Retinal pigment epithelial cell (primary cell): ENCODE measurements around the gene SREBF1.
"Not testable (repeated sequence)": the region's sequence is repeated elsewhere in the genome, so short reads cannot be mapped to it uniquely, and the experiment has no call there.

Experiments
- DNase-seq: peaks from one replicate; pipeline ENCODE4 v3.0.0-alpha.2; 2010; ENCODE audit warnings: low read depth
- H3K4me3 ChIP-seq: 2 replicates; pipeline ENCODE4 v1.5.1; 2011; ENCODE audit warnings: mild to moderate bottlenecking, low read length, control low read depth, moderate library complexity
- TF ChIP-seq, protein P1 (sequence below): conservative IDR thresholded peaks from 2 replicates; pipeline ENCODE4 v1.5.1; 2011; ENCODE audit warnings: low read depth, low read length, control low read depth, inconsistent platforms

The SREBF1 gene

DNA sequence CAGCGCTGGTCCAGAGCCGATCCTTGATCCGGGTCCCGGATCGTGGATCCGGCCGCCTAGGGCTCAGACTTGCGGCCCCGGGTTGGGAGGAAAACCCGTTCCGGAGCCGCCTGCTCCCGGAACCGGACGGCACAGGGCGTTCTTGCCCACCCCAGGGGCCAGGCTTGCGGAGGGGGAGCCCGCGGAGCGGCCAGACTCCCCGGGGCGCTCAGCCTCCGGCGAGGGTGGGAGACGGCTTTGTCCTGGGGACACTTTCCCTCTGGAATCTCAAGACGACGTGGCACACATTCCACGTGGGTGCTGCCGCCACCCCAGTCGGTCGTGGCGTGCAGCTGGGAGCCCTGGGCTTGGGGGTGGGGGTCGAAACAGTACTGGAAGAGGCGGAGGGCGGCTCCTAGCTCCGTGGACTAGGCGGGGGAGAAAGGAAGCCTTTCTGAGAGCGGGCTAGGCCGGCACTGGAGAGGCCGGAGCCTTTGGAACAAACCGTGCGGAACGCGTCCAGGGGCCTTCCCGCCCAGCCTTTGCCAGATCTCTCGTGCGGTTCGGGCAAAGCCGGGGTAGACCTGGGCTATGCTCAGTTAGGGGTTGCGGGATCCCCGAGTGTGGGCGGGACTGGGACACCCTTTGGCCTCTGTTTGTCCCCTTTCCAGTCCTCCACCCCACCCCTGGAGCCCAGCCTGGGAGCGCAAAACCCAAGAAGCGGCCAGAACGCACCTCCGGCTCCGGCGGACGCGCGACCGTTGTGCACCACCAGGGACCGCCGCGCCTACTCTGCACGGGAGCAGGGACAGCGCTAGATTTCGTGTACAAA lies 26.5 kb downstream of the SREBF1 start:
- no peak for DNase-seq
- H3K4me3 ChIP-seq: no peak overlapping the region
- TF ChIP-seq, protein P1, sequence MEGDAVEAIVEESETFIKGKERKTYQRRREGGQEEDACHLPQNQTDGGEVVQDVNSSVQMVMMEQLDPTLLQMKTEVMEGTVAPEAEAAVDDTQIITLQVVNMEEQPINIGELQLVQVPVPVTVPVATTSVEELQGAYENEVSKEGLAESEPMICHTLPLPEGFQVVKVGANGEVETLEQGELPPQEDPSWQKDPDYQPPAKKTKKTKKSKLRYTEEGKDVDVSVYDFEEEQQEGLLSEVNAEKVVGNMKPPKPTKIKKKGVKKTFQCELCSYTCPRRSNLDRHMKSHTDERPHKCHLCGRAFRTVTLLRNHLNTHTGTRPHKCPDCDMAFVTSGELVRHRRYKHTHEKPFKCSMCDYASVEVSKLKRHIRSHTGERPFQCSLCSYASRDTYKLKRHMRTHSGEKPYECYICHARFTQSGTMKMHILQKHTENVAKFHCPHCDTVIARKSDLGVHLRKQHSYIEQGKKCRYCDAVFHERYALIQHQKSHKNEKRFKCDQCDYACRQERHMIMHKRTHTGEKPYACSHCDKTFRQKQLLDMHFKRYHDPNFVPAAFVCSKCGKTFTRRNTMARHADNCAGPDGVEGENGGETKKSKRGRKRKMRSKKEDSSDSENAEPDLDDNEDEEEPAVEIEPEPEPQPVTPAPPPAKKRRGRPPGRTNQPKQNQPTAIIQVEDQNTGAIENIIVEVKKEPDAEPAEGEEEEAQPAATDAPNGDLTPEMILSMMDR: no peak

DNA sequence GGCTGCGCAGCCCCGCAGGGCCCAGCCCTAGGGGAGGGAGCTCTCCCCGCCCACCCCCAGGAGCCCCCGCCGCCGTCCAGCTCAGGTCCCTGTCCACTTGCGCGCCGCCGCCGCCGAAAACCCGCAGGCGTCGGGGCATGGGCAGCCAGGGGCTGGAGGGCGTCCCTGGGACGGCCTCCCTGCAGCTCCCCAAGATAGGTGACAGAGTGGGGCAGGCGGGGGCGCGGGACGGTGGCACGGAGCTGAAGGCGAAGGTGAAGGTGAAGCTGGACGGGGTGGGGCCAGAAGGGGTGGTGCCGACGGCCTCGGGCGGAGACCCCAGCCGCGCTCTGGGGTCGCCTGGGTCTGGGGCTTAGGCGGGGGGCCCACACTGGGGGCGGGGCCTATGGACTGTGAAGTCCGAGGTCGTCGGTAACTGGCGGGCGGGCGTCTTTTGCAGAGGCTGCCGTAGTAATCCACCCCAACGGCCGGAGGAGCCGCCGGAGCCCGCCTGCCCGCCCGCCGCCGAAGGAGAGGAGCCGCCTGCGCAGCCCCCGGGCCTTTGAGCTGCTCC lies 27.2 kb downstream of the SREBF1 start:
- TF ChIP-seq, protein P1: no peak
- no peak for DNase-seq
- H3K4me3 ChIP-seq: no peak overlapping the region

DNA sequence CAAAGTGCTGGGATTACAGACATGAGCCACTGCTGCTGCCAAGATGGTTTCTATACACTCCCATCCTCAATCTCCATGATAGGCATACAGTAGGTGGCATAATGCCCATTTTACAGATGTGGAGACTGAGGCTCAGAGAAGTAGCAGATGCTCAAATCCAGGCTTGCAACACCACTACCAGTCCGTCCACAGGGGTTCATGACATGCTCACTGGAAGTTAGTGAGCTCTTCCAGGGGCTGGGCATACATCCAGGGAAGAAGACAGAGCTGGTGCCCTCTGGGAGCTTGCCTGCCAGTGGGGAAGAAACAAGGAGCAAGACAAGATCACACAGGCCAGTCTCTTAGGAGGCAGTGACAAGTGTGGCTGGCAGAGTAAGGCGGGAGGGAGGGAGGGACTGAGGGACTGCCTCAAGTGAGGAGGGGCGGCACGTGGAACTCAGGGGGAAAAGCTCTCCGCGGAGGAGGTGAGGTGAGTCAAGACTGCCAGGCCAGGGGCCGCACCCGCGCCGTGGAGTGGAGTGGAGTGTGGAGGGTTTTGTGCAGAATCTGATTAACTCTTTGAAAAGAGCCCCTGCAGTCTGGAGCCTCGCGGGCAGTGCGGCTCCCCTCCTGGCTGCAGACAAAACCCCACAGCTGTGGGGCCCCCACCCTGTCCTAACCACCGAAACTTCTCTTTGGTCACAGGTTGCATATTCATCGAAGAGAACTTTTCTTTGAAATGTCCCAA lies 27.9 kb downstream of the SREBF1 start:
- no peak overlapping the region for H3K4me3 ChIP-seq

DNA sequence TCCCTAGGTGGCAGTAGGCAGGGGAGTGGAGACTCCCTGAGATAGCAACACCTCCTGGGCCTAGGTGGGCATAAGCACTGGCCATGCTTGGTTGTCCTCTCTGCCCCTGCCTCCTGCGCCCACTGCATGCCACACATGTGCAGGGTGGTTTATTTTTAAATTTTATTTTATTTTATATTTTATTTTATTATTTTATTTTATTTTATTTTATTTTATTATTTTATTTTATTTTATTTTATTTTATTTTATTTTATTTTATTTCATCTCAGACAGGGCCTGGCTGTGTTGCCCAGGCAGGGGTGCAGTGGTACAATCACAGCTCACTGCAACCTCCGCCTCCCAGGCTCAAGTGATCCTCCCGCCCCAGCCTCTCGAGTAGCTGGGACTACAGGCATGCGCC lies 28.6 kb downstream of the SREBF1 start:
- not testable (repeated sequence) for H3K4me3 ChIP-seq, DNase-seq

More for the DNA sequence above, 27.9 kb downstream of the SREBF1 start:
- TF ChIP-seq, protein P1: no peak
- DNase-seq: no peak

DNA sequence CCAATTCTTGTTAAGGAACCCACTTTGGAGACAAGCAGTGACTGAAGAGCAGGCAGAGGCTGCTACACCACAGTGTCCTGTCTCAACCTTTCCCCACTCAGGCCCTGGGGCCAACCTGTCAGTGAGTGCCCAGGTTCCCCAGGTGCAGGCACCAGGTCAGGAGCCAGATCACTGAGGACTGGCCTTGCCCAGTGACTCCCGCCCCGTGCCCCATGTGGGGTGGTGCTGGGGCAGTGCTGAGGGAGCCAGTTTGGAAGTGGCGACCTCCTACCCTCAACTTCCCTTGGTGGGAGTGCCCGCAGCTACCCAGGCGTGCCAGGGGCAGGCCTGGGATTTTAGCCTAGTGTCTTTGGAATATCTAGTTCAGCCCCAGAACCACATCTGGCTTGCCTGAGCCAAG lies 29.3 kb downstream of the SREBF1 start:
- DNase-seq: no peak
- no peak overlapping the region for H3K4me3 ChIP-seq
- TF ChIP-seq, protein P1: no peak

DNA sequence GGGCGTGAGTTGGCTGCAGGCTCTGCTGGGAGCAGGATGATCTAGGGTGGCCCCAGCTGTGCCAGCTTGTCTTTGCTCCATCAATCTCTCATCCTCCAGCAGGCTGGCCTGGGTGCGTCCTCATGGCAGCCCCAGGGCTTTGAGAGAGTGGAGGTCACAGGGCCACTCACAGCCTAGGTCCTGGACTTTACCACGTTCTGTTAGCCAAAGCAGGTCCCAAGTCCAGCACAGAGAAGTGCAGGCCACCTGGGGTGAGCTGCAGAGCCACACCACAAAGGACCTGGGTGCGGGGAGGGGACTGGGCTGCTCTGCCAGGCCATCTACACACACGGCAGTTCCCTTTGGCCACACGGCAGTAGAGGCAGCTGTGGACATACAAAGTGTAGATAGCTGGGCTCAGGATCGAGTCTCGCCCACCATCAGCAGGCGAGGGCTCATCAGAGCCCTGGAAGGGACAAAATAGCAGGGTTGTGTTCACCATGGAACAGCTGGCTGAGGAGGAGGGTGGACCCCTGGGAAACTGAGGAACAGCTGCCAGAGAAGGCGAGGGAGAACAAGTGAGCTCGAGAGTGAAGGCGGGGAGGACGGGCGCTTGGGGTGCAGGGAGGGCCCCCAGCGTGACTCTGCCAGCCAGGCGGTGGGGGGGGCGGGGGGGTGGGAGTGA lies 30.0 kb downstream of the SREBF1 start:
- no peak overlapping the region for H3K4me3 ChIP-seq
- no peak for DNase-seq
- TF ChIP-seq, protein P1: no peak

DNA sequence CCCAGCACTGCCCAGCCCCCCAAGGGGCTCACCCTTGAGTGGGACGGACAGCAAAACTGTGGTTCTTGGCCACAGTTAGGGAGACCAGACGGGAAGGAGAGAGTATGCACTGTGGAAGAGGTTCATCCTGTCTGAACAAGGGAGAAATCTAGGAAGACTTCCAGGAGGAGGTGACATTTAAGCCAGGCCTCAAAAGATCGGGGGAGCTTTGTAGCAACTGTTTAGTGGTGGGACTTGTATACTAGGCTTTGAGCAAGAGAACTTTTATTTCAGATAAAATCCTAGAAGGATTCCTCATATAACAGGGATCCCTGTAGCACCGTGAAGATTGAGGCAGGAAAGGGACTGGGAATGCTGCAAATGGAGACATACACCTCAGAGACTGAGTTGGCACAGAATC lies 30.8 kb downstream of the SREBF1 start:
- no peak overlapping the region for H3K4me3 ChIP-seq
- TF ChIP-seq, protein P1: no peak

More for the DNA sequence above, 30.8 kb downstream of the SREBF1 start:
- no peak for DNase-seq
